Measurements from ENCODE around the gene TMEM242.

The TMEM242 gene

DNA sequence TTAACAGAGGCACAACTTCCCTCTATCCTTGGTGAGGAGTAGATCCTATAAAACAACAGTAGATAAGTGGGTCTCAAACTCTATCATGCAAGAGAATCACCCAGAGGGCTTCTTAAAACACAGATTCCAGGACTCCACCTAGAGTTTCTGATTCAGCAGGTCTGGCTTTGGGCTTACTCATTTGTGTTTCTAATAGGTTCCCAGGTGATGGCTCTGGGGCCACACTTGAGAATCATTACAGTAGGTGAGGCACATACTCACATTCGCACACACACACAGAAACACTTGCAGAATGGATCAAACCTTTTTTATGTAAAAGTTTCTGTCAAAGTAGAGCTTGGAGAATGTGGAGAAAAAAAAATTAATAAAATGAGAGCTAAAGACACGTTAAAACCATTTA, 52.4 kb downstream of the TMEM242 start:
- no peak for DNase-seq (ENCODE audit: low read depth)

DNA sequence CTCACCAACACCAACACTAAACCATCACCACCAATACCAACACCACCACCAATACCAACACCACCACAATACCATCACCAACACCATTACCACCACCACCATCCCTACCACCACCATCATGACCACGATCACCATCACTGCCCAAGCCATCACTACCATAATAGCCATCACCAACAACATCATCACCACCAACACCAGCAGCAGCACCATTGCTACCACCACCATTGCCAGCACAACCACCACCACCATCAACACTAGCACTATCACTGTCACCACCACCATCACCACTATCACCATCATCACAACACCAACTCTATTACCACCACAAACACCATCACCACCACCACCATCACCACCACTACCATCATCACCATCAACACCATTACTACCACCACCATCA, 53.0 kb downstream of the TMEM242 start:
- DNase-seq (ENCODE audit: low read depth) = no peak

DNA sequence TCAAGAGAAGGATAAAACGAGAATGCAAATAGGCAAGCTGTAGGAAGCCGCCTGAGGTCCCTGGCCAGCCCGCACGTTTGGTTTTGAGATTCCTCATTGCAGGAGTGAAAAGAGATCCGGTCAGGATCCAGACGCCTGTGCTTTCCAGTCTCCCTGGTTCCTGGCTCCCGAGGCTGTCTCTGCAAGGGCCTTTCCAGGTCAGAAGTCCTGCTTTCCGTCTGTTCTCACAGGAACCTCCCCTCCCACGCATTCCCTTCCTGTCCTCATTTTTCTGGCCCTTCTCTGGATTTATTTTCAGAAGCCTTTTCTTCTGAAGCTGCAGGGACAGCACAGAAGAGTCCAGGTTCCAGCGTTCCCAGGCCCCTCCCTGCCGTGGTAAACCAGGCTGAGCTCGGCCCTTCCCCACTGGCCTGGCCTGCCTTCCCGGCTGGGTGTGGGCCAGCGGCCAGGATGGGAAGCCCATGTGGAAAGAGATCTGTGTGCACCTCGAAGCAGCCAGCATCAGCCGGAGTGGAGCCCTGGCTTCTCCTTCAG, 54.0 kb downstream of the TMEM242 start:
- peak; percentile 93 for DNase-seq (ENCODE audit: low read depth)

DNA sequence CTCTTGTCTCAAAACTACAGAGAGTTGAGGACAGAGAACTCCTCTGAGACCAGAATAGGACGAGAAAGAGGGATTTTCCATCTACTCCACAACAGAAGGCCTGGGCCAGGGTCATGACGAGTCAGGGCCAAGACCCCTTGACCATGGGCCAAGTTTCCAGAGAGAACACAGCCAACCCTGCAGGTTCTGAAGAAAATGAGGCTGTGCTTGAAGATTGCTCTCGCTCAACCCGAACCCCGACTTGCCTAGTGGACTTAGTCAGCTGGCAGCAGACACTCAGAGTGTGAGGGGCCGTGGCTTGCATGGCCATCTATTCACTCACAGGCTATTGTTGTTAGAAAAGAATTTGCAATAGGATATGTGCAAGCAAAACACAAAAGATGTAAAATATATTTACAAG, 54.5 kb downstream of the TMEM242 start:
- DNase-seq (ENCODE audit: low read depth) = no peak

DNA sequence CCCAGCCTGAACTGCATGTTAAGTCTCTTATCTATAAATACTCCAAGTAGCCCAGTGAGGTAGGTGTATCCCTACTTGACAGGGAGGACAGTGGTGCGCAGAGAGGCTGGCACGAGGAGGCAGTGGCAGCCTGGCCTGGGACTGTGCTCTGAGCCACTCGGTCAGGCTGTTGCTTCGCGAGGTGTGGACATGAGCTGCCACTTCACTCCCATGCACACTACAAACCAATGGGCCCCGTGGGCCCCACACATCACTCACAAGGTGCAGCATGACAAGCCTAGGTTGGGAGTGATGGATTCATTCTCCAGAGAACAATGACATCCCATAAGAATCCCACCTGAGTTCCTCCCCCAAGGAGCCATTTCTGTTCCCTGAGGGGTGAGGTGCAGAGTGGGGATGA, 54.9 kb downstream of the TMEM242 start:
- DNase-seq (ENCODE audit: low read depth) = no peak

DNA sequence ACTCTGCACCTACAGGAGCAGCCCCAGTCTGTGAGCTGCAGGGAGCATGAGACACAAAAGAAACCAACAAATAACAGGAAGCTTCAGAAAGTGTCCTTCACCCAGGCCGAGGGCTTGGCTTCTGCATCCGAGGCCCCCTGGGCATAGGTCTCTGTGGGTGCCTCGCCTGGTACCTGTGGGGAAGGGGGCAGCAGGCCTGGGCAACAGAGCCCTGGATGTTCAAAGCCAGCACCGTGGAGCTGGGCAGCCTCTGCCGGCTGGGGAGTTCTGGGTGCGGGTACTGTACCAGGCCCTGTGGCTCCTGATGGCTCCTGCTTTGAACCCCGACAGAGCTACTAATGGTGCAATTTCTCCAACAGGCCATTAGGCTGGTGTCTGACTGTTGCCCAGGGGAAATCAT, 55.7 kb downstream of the TMEM242 start:
- DNase-seq (ENCODE audit: low read depth) = no peak

DNA sequence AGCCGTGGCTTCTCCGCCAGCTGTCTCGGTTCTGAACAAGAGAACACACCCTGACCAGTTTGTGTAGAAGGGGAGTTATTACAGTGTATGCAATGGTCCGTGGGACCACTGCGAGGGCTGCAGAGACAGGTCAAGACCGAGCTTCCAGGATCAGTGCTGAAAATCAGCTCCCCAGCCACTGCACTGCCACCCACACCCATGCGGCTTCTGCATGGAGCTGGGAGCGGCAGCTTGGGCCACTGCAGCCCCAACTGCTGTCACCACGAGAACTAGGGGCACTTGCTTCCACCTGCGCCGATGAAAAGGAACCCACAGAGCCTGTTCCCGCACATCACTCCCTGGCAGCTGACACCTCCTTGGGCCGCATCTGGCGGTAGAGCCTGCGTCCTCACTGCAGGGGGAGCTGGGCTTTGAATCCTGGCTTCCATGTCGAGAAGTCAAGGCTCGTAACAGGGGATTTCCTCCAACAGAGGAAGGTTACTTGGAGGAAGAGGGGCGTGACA, 56.2 kb downstream of the TMEM242 start:
- no peak for DNase-seq (ENCODE audit: low read depth)

DNA sequence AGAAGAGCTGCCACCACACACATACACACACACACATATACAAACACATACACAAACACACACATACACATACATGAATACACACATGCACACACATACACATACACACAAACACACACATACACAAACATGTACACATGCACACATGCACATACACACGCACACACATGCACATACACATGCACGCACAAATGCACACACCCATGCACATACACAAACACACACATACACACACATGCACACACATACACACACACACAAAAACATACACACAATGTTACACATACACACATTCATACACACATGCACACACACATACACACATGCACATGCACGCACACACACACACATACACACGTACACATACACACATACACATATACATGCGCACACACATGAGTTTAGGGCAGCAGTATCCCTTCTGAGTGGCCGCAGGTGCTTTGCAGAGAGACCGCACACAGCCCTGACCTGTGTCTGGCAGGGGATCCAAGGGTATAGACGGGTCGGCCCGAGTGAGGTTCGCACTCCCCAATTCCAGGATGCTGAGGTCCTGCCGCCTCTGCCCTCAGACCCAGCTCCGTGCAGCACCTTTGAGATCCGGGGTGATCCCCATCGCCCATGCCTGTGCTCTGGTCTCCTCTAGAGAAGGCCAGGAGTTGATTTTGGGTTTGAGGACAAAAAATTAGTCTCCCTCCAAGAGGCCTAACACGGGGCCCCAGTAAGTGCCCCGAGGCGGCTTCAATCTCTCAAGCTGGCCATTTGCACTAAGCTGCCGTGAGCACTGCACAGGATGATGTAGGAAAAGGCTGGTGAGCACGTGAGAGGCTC, 56.8 kb downstream of the TMEM242 start:
- no peak for DNase-seq (ENCODE audit: low read depth)

DNA sequence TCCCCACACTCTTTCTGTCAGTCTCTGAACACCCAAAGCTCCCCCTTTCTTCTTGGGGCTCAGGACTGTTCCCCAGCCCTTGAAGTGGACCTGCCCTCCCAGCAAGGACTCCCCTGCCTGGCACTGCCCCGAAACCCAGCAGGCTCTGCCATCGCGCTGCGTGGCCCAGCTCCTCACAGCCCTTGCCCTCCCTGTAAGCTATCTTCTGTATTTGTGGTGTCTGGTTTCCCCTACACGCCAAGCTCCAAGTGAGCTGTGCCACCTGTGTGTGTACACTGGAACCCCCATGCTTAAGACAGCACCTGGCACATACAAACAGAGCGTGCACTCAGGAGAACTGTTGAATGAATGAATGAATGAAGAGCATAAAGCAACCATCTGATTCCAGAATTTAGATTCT, 57.7 kb downstream of the TMEM242 start:
- DNase-seq (ENCODE audit: low read depth) = no peak

DNA sequence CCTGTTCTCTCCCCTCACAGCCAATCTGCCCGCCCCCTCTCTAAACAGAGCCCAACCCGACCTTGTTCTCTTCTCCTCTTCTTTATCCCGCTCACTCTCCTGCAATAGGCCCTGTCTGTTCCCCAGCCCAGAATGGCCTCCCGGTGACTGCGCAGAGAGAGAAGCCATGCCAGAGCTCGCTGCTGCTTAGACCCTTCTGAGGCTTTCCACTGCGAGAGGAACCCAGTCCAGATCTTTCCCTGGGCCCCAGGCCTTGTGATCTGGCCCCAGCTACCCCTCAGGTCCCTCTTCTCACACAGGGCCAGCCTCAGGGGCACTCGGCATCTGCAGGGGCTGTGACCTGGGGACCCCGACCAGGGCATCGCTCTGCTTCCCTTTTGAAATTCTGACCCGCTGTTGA, 58.1 kb downstream of the TMEM242 start:
- no peak for DNase-seq (ENCODE audit: low read depth)

DNA sequence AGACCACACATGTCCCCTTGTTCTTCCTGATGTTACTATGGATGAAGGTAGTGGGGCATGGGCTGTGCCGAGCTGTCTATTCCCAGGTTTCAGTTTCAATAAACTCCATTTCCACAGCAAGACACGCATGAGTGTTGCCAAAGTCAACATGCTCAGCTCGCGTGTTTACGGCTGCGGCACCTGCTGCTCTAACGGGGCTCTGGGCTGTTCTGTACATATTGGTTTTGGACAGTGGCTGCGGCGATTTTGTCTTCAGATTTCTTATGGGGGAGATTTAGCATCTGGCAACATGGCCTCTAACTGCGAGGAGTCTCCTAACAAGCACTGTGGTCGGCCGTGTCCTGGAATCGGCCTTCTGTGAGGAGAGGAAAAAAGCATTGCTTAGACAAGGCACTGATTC, 58.6 kb downstream of the TMEM242 start:
- no peak for DNase-seq (ENCODE audit: low read depth)

DNA sequence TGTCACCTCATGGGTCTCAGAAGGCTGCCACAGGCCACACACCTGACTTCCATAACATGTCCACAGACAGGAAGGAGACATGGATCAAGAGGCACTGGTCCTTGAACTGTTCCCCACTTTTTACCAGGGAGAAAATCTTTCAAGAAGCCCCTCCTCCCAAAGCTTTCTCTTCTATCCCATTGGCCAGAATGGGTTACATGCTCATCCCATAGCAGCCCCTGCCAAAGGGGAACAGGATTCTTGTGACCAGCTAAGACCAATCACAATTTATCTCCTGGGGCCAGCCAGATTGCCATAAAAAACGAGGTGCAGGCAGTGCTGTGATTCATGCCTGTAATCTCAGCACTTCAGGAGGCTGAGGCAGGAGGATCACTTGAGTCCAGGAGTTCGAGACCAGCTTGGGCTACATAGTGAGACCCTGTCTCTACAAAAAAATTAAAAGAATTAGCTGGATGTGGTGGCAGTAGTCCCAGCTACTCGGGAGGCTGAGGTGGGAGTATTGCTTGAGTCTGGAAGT, 59.4 kb downstream of the TMEM242 start:
- no peak for DNase-seq (ENCODE audit: low read depth)

DNA sequence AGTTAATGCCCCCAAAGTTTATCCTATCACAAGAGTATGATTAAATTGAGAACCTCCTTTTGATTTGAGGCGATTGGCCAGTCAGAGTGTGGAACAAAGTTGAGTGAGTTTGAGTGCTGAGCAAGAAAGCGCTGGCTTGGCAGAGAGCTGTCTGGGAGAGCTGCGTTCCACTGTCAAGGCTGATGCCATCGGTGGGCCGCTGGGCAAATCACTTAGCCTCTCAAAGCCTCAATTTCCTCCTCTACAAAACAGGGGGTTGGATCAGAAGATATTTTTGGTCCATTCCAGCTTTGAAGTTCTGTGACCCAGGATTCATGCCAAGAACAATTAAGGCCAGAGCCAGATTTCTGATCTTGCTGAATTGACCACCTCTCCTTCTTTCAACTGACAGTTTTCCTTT, 60.2 kb downstream of the TMEM242 start:
- no peak for DNase-seq (ENCODE audit: low read depth)

DNA sequence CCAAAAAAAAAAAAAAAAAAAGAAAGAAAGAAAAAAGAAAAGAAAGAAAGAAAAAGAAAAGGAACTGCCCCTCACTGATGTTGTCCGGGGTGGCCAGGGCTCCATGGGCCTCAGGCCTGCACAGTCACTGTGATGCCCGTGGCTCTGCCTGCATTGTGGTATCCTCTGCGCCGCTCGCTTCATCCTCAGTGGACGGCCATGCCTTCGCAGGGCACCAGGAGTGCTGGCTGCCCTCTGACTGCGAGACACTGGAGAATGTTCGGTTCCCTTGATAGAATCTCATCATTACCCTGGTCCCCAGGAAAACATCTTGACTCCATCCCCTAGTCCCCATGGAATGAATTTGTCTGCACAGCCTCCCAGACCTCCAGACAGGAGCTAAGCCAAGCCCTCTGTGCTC, 61.7 kb downstream of the TMEM242 start:
- no peak for DNase-seq (ENCODE audit: low read depth)

DNA sequence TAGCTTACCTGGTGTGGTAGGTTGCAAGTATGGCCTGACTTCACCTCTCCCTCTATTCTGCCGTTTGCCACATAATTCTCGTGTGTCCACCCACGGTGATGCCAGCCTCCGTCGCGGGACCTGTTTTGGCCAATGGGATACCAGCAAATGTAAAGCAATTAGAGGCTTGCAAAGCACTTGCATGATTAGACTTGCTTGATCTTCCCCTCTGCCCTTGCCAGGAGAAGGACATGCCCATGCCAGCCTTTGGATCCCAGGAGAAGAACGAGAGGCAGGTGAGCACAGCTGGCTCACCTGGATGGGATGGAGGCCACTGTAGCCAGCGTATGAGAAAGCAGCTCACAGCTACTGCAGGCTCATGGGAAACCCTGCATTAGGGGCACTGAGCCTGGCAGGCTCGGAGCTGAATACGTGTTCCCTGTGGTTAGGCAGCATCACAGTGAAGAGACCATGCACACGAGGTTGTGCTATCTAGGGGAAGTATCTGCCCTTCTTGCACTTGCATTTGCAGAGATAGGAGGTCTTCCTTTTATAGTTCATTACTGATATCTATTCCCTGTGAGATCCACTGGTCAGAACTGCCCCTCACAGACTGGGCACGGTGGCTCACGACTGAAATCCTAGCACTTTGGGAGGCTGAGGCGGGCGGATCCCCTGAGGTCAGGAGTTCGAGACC, 62.4 kb downstream of the TMEM242 start:
- DNase-seq (ENCODE audit: low read depth) = no peak

DNA sequence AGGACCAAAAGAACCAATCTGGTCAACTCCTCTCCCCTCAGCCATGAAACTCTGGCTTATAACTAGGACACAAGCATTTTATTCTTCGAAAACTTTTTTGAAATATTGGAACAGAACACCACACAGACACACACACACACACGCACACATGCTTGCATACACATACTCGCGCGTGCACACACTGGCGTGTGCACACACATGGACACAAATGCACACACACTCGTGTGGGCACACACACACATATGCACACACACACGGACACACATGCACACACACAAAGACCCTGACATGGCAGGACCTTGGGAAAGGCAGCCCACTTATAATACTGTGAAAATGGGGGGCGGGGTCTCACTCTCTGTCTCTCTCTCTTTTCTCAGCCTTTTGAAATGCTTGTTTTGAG, 63.9 kb downstream of the TMEM242 start:
- no peak for DNase-seq (ENCODE audit: low read depth)

DNA sequence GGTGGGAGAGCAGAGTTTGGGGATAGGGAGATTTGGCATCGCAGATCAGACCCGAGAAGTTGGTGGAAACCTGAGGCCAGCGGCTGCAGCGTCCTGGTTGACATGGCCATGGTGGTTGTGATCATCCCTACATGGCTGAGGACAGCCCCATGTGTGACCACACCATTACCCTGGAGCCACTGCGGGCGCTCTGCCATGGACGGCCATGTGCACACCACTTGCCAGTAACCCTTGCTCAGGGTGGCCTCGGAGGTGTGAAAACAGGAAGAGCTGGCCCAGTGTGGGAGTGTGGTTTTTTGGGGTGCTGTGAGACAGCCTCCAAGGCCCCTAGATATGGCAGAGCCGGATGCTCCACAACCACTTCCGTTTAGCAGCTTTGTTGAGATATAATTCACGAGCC, 64.4 kb downstream of the TMEM242 start:
- DNase-seq (ENCODE audit: low read depth) = no peak

DNA sequence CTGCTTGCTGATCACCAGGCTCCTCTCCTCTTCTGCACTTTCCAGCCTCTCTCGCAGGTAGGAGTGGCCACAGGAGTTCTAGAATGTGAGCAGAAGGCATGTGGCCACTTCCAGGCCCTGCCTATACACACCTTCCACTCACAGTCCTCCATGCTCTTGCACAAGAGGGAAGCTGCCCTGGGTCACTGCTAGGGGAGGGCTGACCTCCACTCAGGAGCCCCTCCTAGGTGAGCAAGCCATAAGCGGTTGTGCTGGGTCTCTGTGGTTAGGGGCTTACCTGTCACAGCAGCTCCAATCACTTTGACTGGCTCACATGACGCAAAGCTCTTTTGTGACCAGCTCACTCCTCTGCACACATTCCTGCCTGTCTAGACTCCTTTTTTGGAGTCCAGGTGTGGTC, 68.2 kb downstream of the TMEM242 start:
- no peak for DNase-seq (ENCODE audit: low read depth)

DNA sequence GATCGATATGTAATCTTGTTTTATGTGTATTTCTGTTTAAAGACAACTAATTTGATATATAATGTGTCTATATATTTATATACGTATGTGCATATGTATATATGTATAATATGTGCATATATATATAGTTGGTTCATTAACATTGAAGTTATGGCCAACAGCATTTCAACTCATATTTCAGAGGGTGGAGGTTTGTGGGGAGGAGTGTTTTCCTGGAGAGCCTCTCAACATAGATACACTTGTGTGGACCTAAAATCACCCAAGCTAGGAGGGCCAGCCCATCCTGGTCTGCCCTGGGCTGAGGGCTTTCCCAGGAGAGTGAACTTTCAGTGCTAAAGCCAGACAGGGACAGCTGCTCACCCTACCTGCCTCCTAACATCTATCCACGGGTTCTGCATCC, 68.8 kb downstream of the TMEM242 start:
- DNase-seq (ENCODE audit: low read depth) = no peak

DNA sequence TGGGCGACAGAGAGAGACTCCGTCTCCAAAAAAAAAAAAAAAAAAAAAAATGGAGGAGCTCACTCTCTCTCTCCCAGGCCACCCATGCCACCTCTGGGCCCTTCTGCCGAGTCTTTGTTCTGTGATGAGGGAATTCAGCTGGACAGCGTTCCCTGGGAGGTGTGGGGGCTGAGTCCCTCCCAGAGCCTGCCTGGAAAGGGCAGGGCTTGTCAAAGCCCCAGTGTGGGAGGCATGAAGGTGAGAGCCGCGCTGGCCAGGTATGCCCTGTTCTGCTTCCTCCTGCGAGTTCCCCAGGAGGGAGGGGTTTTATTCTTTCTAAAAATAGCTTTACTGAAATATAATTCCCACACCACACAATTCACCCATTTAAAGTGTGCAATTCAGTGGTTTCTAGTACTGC, 69.6 kb downstream of the TMEM242 start:
- no peak for DNase-seq (ENCODE audit: low read depth)

DNA sequence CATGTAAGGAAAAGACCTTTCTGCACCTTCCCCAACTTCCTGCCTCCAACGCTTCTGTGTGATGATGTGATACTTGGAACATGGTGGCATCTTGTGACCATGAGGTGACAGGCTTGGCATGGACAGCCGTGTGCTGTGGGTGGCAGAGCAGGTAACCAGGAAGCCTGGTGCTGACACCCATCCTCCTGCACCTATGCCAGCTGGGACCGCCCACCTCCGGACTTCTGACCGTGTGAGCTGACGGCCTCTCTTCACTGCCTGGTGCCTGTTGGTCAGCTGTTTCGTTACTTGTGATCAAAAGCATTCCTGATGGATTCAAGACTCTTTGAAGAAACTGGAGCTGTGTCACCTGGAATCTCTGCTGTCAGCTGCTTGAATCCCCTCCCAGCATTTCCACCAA, 70.3 kb downstream of the TMEM242 start:
- DNase-seq (ENCODE audit: low read depth) = no peak

DNA sequence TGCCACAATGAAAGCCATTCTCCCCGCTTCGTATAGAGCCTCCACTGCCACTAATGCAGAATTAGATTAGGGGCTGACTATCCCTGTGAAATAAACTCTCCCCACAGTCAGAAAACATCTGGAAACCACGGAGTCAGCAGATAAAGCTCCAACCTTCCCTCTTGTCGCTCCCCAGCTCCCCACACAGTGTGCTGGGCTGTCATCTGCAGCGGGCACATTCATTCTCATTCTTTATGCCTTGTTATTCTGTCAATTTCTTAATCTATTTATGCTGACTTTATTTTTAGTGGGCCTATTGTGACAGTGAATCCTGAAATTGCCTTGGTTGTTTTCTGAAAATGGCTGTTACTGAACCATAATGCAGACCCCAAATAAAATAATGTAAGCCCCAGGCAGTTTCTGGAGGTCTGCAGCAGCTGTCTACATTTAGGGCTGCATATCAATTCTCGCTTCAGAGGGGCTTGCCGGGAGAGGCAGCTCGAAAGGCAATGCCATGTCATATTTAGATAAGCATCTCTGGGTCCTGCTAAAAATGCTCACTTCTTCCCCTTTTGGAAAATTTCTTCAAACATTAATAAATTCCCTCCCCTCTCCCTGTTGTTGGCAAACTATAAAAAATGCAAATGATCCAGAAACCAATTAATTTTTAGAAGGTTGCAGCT, 71.6 kb downstream of the TMEM242 start:
- DNase-seq (ENCODE audit: low read depth) = no peak

DNA sequence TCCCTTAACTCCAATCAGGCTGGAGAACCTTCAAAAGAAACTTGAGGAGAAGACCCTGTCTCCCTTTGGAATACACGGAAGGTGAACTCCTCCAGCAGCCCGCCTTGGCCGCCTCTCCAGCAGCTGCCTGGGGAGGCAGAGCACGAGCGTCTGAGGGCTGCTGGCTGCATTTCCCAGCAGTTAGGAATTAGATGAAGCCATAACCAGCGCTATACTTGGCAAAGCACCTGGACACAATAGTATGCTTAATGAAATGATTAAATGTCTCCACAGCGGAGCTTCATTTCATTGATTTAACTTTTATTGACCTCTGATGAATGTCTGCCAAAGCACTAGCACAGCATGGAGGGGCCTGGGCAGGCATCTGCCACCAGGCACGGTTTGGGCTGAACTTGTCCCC, 73.5 kb downstream of the TMEM242 start:
- no peak for DNase-seq (ENCODE audit: low read depth)

Measured in amniotic epithelial cell (primary cell).